HG03378 (cell line): Measurements from ENCODE around the gene MCTP1.

Experiments used
- ATAC-seq: cut with Tn5 transposase; IDR thresholded peaks from one replicate; pipeline ENCODE4 v1.9.1; 2021; ENCODE audit warnings: mild to moderate bottlenecking, moderate library complexity; ENCODE audit not compliant: unreplicated experiment

MCTP1 gene

DNA sequence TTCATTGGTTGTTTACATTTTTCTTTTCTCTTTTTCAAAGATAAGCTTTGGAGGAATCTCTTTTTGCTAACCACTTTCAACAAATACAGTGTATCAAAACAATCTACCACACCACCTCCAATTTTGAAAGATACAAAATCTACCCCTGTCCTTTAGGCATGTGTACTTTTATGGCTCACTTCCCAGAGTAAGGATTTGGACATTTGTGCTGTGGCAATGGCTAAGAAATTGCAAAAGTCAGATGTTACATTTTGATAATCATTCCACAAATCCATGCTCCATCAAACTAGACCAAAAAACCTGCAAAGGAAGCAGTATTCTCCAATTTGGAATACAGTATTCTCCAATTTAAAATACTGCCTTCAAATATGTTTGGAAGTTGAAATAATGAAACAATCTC is 204.9 kb downstream of the MCTP1 start:
- no peak for ATAC-seq

- ATAC-seq: no peak
Observed at GRCh38 chr5:95078868-95079267, 206.0 kb downstream of the MCTP1 start.

DNA sequence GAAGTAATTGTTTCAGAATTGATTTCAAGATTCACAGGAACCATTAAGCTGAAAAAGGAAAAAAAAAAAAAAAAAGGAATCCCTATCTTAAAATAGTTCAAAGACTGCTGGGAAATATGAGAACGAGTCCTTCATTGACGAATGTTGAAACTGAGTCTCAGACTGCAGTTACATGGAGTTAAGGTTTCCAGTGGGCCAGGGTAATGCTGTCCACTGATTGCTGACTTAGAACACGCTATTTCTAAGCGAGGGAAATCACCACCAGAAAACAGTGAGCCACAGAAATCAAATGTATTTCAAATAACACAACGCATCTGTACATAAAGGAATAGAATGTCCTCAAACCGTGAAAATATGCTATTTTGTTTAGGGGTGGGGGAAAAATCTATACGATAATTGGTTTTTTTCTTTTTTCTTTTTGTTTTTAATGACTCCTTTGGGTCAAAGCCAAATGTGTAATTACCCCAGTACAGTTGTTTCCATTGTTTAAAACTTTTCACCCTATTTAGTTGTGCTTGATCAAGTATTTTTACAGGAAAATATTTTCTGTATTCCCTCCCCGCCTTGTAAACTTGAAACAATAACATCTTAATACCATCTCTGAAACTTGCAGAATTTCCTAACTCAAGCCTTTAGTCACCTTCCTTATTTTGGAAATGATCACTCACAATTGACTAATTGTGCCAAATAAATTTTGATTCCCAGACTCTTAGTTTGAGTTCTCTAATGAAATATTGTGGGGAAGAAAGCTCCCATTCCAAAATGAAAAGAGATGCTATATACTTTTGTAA is 208.3 kb downstream of the MCTP1 start:
- no peak for ATAC-seq

DNA sequence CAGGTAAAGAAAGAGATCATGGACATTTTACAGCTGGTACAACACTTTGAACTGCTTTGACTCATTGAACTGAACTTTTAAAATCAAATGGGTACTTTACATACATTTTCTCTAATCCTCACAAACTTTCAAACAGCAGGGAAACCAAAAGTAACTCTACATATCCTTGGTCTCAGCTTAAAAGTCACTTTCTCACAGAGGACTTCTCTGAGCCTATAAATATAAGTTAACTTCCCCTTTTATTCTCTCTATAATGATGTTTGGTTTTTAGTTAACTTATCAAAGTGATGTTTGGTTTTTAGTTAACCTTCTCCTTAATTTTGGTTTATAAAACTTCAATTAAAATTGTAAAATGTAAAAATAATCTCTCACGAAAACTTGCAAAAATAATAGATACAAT is 209.8 kb downstream of the MCTP1 start:
- peak; percentile 45 for ATAC-seq

GRCh38 chr5:95072281-95072680 is 212.6 kb downstream of the MCTP1 start:
- ATAC-seq: no peak

- ATAC-seq: no peak
Observed at GRCh38 chr5:95070866-95071265, 214.0 kb downstream of the MCTP1 start.

DNA sequence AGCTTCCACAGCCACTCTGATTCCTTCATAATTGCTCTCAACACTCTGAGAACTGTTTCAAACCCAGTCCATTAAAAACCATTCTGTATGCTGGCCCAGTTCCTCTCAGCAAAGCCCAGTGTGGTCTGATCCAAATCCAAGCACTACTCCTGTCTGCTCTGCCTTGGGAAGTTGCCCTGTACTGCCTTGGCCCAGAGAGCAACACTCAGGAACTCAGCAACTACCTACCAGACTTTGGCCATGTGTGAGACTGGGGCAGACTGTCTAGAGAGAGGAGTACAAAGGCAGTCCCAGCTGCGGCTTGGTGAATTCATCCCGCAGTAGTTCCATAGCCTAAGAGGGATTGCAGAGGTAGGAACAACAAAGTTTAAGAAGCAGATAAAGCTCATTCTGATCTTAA is 214.4 kb downstream of the MCTP1 start:
- ATAC-seq: no peak

DNA sequence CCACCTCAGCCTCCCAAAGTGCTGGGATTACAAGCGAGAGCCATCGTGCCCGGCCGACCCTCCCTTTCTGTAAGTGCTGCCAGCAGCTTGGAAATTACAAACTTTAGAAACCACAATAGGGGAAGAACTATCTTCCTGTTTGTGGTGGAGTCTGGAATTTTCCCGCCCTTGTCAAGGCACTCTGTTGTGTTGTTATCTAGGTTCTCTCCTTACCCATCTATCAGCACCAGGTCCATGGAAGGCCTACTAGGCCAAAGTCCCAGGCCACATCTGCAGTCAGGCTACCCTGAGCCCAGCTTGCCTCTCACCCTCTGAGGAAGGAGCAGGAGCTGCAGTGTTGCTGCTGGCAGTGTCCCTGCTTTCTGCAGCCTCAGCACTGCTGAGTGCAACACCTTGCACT is 214.9 kb downstream of the MCTP1 start:
- ATAC-seq: no peak

DNA sequence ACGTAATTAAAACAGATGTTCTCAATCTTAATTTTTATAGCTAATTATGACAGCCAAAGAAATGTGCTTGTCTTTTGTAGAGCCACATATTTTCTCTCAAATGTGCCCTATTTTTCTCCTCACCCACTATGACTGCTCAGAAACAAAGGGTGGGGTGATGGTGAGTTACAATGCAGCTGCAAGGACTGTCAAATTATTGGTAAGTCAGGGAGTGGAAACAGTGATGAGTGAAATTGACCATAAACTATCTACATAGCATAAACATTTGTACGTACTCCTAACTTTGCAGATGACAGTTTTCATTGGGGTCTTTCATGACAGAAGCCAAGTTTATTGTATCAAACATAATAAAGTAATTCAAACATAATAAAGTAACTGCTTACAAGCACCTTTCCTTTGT is 215.9 kb downstream of the MCTP1 start:
- ATAC-seq: no peak

DNA sequence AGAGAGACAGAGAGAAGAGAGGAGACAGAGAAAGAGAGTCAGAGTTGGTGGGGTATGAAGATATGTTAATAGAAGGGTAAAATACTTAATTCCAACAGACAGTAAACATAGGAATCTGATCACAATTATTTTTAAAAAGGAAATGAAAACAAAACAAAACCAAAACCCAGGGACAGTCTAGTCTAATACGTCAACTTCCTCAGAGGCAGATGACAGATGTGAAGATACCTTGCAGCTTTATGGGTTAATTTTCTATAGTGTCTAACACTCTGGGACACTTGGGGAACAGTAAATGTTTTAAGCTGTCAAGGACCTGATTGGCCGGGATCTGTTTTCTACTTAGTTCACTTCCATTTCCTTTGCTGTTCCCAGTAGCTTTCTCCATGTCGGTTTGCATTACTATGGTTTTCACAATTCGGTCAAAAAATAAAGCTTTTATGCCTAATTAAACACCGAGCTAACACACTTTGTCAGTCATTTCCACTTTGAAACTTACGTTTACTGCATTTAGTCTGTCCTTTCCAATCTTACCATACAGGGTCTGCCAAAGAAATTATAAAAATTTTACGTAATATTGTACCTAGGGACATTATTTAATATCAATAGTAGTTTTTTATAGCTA is 216.5 kb downstream of the MCTP1 start:
- ATAC-seq: peak; percentile 62

GRCh38 chr5:95066048-95066447 is 218.8 kb downstream of the MCTP1 start:
- no peak for ATAC-seq

- ATAC-seq: no peak
Observed at GRCh38 chr5:95063492-95063891, 221.4 kb downstream of the MCTP1 start.

GRCh38 chr5:95060098-95060497 is 224.8 kb downstream of the MCTP1 start:
- no peak for ATAC-seq

GRCh38 chr5:95059636-95060035 is 225.3 kb downstream of the MCTP1 start:
- no peak for ATAC-seq

DNA sequence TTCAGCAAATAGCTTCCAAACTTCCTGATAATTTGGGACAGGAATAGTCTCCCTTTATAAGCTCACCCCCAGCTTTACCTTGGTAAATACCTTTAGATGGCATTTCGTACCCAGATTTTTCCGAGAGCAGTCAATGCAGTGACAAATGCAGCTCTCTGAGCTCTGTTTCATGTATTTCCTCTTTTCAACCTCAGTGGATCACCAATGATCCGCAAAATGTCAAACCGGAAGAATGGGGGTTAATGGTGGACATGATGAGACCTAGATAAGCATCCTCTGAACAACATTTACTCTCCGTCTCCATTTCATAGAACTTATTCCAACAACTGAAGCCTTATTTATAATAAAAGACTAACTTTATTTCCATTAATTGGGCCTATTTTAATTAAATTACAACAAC is 227.3 kb downstream of the MCTP1 start:
- ATAC-seq: no peak

DNA sequence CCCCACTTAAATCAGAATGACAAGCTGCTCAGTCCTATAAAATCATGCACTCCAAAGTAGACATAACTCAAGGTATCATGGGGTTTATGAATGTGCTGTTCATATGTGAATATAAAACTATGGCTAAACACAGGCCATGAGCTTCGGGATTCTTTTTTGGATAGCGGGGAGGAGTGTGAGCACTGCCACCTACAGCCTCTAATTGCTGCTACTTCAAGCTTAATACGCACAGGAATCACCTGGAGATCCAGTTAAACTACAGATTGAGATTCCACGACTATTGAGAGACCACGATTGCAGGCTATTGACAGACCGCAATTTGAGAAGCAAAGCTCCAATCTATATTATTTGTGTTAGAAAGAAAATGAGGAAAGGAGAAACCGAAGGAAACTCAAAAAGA is 231.6 kb downstream of the MCTP1 start:
- no peak for ATAC-seq

DNA sequence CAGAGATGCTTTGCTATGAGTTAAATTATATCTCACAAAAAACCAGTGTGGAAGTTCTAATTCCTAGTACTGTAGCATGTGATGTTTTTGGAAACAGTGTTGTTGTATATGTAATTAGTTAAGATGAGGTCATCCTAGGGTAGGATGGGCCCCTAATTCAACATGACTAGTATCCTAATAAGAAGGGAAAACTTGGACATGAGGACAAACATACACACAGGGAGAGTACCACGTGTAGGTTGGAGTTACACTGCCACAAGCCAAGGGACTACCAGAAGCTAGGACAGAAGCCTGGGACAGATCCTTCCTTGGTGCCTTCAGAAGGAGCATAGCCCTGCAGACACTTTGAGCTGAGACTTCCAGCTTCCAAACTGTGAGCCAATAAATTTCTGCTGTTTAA is 234.2 kb downstream of the MCTP1 start:
- ATAC-seq: no peak

- ATAC-seq: no peak
Observed at GRCh38 chr5:95048628-95049027, 236.3 kb downstream of the MCTP1 start.

DNA sequence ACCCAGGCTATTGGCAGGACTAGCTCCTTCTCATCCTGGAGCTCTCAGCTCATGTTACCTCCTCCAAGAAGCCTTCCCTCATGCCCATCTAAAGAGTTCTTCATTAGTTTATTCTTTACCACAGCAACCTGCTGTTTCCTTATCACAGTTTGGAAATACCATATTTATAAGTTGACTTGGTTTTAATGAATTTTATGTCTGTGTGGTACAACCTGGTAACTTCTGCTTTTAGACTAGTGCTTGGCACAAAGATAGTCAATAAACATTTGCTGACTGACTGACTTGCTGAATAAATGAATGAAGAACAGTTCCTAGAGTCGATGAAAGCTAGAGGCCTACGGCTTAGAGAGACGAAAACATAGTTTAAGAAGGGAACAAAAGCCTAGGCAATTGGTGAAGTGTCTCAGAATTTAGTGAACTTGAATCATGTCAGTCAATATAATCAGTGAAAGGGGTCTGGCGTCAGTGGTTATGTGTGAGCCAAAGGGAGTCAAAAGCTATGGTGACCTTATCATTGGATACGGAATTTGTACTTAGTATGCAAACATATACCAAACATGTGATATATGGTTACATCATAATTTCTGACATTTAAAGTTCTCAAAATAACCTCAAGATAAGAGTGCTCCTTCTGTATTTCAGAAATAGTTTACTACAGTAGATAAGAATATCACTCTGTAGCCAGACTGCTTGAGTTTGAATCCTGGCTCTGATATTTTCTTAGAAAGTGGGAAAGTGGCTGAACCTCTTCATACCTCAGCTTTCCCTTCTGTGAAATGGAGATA is 239.5 kb downstream of the MCTP1 start:
- no peak for ATAC-seq

DNA sequence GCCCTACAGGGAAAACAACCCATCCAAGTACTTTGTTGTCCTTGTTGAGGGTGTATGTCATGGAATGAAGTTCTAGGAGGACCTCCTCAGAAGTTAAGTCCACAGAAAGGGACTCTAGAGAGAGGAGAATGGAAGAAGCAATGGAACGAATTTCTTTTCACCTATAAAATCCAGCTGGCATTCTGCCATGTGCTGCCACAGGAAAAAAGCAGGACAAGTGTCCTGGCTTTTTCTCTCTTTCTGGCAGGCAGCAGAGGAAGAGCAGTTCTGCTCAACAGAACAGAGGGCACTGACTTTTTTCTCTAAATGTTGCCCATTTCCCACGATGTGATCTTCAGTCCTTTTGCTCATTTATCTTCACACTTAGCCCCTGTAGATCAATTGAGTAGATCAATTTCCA is 240.8 kb downstream of the MCTP1 start:
- no peak for ATAC-seq

- ATAC-seq: no peak
Observed at GRCh38 chr5:95043648-95044047, 241.2 kb downstream of the MCTP1 start.

DNA sequence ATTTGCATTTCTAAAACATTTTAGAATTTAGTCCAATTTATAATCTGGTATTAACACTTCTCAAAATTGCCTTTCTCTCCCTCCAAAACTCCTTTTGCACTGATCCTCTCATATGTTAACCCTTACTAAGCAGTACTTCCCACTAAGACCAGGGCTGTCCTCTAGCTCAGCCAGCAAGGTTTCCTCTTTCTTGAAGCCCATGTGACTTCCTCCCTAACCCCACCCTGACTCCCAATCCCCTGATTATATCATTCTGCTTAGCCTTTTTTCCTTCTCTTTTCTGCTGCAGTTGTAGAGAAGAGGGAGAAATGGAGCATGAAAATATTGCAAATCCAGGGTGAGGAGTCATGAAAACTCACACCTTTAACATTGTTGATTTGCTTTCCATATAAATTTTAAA is 241.7 kb downstream of the MCTP1 start:
- ATAC-seq: no peak
